Aorta (tissue), 5 donors: ENCODE data around the gene NSRP1. TPM values are rescaled to one million over a fixed set of nuclear protein-coding genes. Genes with fewer than 3 reads are reported as not detected.

Experiments used
- ATAC-seq: fragments of 200-7000 bp; cut with Tn5 transposase; one replicate; pipeline ENCODE4 v1.9.1; 2022; ENCODE audit warnings: moderate library complexity; ENCODE audit not compliant: low FRiP score
- DNase-seq, 2 donors: peaks; one replicate each; pipeline ENCODE4 v3.0.0-alpha.2; 2020
- H3K27ac ChIP-seq, 2 donors: one replicate each; pipeline ENCODE4 v1.5.1; 2013; ENCODE audit warnings: low read length in 2 of 2, mild to moderate bottlenecking in 2 of 2, moderate library complexity in 2 of 2, control low read depth in 1 of 2, inconsistent platforms in 1 of 2, low read depth in 1 of 2
- H3K27me3 ChIP-seq, 2 donors: one replicate each; pipeline ENCODE4 v1.6.1; 2013; ENCODE audit warnings: control low read depth in 1 of 2, low read length in 1 of 2, mild to moderate bottlenecking in 1 of 2, moderate library complexity in 1 of 2; ENCODE audit not compliant: insufficient read depth in 2 of 2, control insufficient read depth in 1 of 2
- H3K36me3 ChIP-seq, 2 donors: one replicate each; pipeline ENCODE4 v1.6.1; 2013; ENCODE audit warnings: control low read depth in 1 of 2, low read length in 1 of 2, mild to moderate bottlenecking in 1 of 2; ENCODE audit not compliant: insufficient read depth in 2 of 2, control insufficient read depth in 1 of 2
- H3K4me1 ChIP-seq, 2 donors: one replicate each; pipeline ENCODE4 v1.6.1; 2013; ENCODE audit warnings: low read length in 2 of 2, control low read depth in 1 of 2, mild to moderate bottlenecking in 1 of 2, moderate library complexity in 1 of 2; ENCODE audit not compliant: insufficient read depth in 2 of 2, control insufficient read depth in 1 of 2
- H3K4me3 ChIP-seq, 2 donors: one replicate each; pipeline ENCODE4 v1.5.1; 2013; ENCODE audit warnings: low read length in 2 of 2, control low read depth in 1 of 2, mild to moderate bottlenecking in 1 of 2
- H3K9me3 ChIP-seq: one replicate; pipeline ENCODE4 v1.6.1; 2013; ENCODE audit warnings: mild to moderate bottlenecking, low read length; ENCODE audit not compliant: control insufficient read depth
- WGBS, 2 donors: extraction: QIAGEN DNeasy Blood & Tissue Kit; methylation state at CpG; one replicate each; pipeline ENCODE4 v1.1.7; 2013; 5-methylcytosine and 5-hydroxymethylcytosine counted together
- intact Hi-C, 2 donors: fragments of 100-400 bp; cut with DNase I; formaldehyde crosslinking; loops; one replicate each; pipeline versions ENCODE4 v1.14.2 to v1.15.0; 2022
- microRNA-seq, 2 donors: library from miRNA; unstranded; fragments of <30 nt; microRNA quantifications; one replicate each; pipeline ENCODE4 v1.2.0, GENCODE V29; 2020
- polyA plus RNA-seq, 2 donors: library from polyadenylated mRNA; stranded (reverse); fragments of 200-250 nt; gene quantifications; one replicate each; pipeline ENCODE4 v1.2.3, GENCODE V29; 2013
- total RNA-seq, 2 donors: library from RNA; stranded (reverse); fragmentation: NEBNext Ultra II Directional; extraction: Animal tissue kit (Norgen Biotek cat#: 25700); gene quantifications; one replicate each; pipeline ENCODE4 v1.2.1, GENCODE V29; 2021
- donor health status: healthy with polysubstance abuse.
- donor health status: Bipolar disorder and iron deficiency.
- donor health status: DM: no; HTN: no; CAD: no.
- donor health status: DM: no; HTN: no; CAD: no.
- donor health status: DM: yes; HTN: yes; CAD: no.

NSRP1 gene
- total and polyA plus RNA-seq, 4 donors: 39.5 to 91.9 (median 60.0) TPM

GRCh38 chr17:30232824-30233427 lies 116.3 kb downstream of the NSRP1 start:
- no peaks in the 10 kb centered on the region for H3K36me3 ChIP-seq
- no peak for DNase-seq
- H3K27ac ChIP-seq: no peak overlapping the region

GRCh38 chr17:30234296-30234695 lies 117.7 kb downstream of the NSRP1 start:
- Histone ChIP-seq H3K4me1 (no peaks in the 10 kb centered on the region), H3K9me3 (no peaks in the 10 kb centered on the region), H3K36me3 (no peaks in the 10 kb centered on the region), H3K27me3 (no peaks in the 10 kb centered on the region), H3K4me3 (no peak overlapping the region), H3K27ac (no peak overlapping the region)
- 72 to 83% methylated on average over 6 of the region's 6 CpGs for WGBS, 2 donors
- intact Hi-C loops: no loop called here
- no peak for ATAC-seq
- no peak for DNase-seq

More at GRCh38 chr17:30232824-30233427, 116.3 kb downstream of the NSRP1 start:
- Histone ChIP-seq H3K4me3 (no peak overlapping the region), H3K4me1 (no peaks in the 10 kb centered on the region), H3K27me3 (no peaks in the 10 kb centered on the region), H3K9me3 (no peaks in the 10 kb centered on the region)
- intact Hi-C loops: no loop called here
- WGBS, 2 donors: 76 to 81% methylated on average over 11 of the region's 11 CpGs
- ATAC-seq: no peak

GRCh38 chr17:30234964-30235363 lies 118.3 kb downstream of the NSRP1 start:
- intact Hi-C loops: no loop called here
- H3K27ac ChIP-seq: no peak overlapping the region
- no peaks in the 10 kb centered on the region for H3K36me3 ChIP-seq
- H3K4me1 ChIP-seq: no peaks in the 10 kb centered on the region
- 47 to 50% methylated on average over 12 of the region's 12 CpGs for WGBS, 2 donors
- H3K9me3 ChIP-seq: no peaks in the 10 kb centered on the region
- DNase-seq (no peak), ATAC-seq (no peak)
- H3K27me3 ChIP-seq: no peaks in the 10 kb centered on the region
- H3K4me3 ChIP-seq: no peak overlapping the region

- ATAC-seq: peak; percentile 47
- intact Hi-C loops: no loop called here
- no peaks in the 10 kb centered on the region for H3K9me3 ChIP-seq
- no peak for DNase-seq
- WGBS, 2 donors: 4 to 6% methylated on average over 60 to 82 of the region's 82 CpGs
- no peaks in the 10 kb centered on the region for H3K36me3 ChIP-seq
- peak within 1 kb of the TSS; percentile 0 to 12 for H3K4me3 ChIP-seq
- H3K27me3 ChIP-seq: no peaks in the 10 kb centered on the region
- H3K27ac ChIP-seq: no peak within 1 kb of the TSS
- H3K4me1 ChIP-seq: no peaks in the 10 kb centered on the region
These were observed 119.0 kb downstream of the NSRP1 start, which contains the start of gene SLC6A4 for GRCh38 chr17:30235386-30236296. SLC6A4 (minus strand) TSS chr17:30235697; CDS start chr17:30221958, 13,739 bp downstream.

Small RNAs within 50 kb of the gene (microRNA-seq; reads per million reads assigned to microRNA genes)
- 0 reads per million in 2 donors for gene MIR423

Other genes with a start within 250 kb of the NSRP1 start
- gene SSH2, start 186.6 kb upstream of the NSRP1 start, total RNA-seq: 10 to 100 TPM; 29.5 to 35.3 TPM
- 10 to 100 TPM in 1 of 2 donors, 1 to 10 TPM in 1; 7.2 to 31.1 TPM for gene SSH2, start 186.6 kb upstream of the NSRP1 start, polyA plus RNA-seq
- gene EFCAB5, start 175.2 kb upstream of the NSRP1 start, total RNA-seq: 1 to 10 TPM in 1 of 2 donors, under 1 TPM in 1; 0.42 to 1.1 TPM
- not detected for gene EFCAB5, start 175.2 kb upstream of the NSRP1 start, polyA plus RNA-seq
- under 1 TPM; 0.27 to 0.45 TPM for gene SLC6A4, start 118.9 kb downstream of the NSRP1 start, total RNA-seq
- gene SLC6A4, start 118.9 kb downstream of the NSRP1 start, polyA plus RNA-seq: 1 to 10 TPM in 1 of 2 donors, under 1 TPM in 1; 0.13 to 1.1 TPM
- gene BLMH, start 175.1 kb downstream of the NSRP1 start, total RNA-seq: 10 to 100 TPM; 28.5 to 37.8 TPM
- 10 to 100 TPM; 20.0 to 26.3 TPM for gene BLMH, start 175.1 kb downstream of the NSRP1 start, polyA plus RNA-seq
- not detected for gene TMIGD1, start 217.2 kb downstream of the NSRP1 start, total RNA-seq
- gene TMIGD1, start 217.2 kb downstream of the NSRP1 start, polyA plus RNA-seq: 1 to 10 TPM in 1 of 2 donors, not detected in 1; 1.9 TPM